HCT116 (cell line): ENCODE data around the gene SLC44A3.

ENCODE experiments used
- CBX3 ChIP-seq: IDR thresholded peaks from 2 replicates; pipeline ENCODE4 v1.6.1; 2012; ENCODE audit warnings: low read depth
- POLR2A ChIP-seq: IDR thresholded peaks from 2 replicates; pipeline ENCODE4 v1.7.0; 2011; ENCODE audit warnings: borderline replicate concordance; ENCODE audit not compliant: insufficient read depth, insufficient read length; ENCODE audit errors: extremely low read depth
- POLR2AphosphoS5 ChIP-seq: IDR thresholded peaks from 2 replicates; pipeline ENCODE4 v1.6.1; 2011; ENCODE audit warnings: mild to moderate bottlenecking, low read depth, low read length, moderate library complexity
- SIN3A ChIP-seq: IDR thresholded peaks from 2 replicates; pipeline ENCODE4 v1.6.1; 2012; ENCODE audit warnings: low read depth
- TCF7L2 ChIP-seq: IDR thresholded peaks from 2 replicates; pipeline ENCODE4 v1.7.0; 2011; ENCODE audit warnings: borderline replicate concordance, inconsistent platforms; ENCODE audit not compliant: insufficient read depth, insufficient read length; ENCODE audit errors: extremely low read depth
- TF ChIP-seq, protein P1 (sequence below), 3 experiments: fragments of 200-600 bp in 1 of 3; sonication (generic) in 1 of 3; IDR thresholded peaks in 2 of 3; conservative IDR thresholded peaks in 1 of 3; 2 replicates each; pipeline ENCODE4 v1.5.1; 2012 to 2017; ENCODE audit warnings: low read depth in 2 of 3, low read length in 2 of 3, antibody characterized with exemption in 1 of 3, borderline replicate concordance in 1 of 3, control low read depth in 1 of 3, mild to moderate bottlenecking in 1 of 3, mixed read lengths in 1 of 3, mixed run types in 1 of 3, moderate library complexity in 1 of 3; ENCODE audit not compliant: insufficient read depth in 1 of 3

DNA sequence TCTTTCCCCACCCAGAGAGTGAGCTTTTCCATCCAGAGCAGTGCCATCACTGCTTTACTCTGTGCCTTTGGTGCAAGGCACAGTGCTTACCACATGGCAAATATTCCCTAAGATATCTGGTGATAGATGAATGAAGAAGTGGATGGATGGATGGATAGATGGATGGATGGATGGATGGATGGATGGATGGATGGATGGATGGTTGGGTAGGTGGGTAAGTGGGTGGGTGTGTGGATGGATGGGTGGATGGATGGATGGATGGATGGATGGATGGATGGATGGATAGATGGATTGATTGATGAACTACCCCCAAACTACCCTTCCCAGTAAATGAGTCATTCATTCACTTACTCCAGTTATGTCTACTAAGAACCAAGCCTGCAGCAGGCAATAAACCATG is 42.9 kb upstream of the SLC44A3 start:
- TF ChIP-seq, protein P1, sequence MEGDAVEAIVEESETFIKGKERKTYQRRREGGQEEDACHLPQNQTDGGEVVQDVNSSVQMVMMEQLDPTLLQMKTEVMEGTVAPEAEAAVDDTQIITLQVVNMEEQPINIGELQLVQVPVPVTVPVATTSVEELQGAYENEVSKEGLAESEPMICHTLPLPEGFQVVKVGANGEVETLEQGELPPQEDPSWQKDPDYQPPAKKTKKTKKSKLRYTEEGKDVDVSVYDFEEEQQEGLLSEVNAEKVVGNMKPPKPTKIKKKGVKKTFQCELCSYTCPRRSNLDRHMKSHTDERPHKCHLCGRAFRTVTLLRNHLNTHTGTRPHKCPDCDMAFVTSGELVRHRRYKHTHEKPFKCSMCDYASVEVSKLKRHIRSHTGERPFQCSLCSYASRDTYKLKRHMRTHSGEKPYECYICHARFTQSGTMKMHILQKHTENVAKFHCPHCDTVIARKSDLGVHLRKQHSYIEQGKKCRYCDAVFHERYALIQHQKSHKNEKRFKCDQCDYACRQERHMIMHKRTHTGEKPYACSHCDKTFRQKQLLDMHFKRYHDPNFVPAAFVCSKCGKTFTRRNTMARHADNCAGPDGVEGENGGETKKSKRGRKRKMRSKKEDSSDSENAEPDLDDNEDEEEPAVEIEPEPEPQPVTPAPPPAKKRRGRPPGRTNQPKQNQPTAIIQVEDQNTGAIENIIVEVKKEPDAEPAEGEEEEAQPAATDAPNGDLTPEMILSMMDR (IDR thresholded peaks at IDR 0.05 in 2 of 3, conservative IDR thresholded peaks at IDR 0.05 in 1 of 3; ENCODE audit: borderline replicate concordance in 1 of 3, insufficient read depth in 1 of 3, low read depth in 2 of 3, low read length in 2 of 3), result no peak
- no peak for TF ChIP-seq SIN3A
- no peak for TF ChIP-seq CBX3
- TF ChIP-seq POLR2A, result no peak
- TF ChIP-seq POLR2AphosphoS5, result no peak
- no peak for TF ChIP-seq TCF7L2
